Gastrocnemius medialis (tissue), 4 donors: ENCODE results near the gene ETFBKMT.
"Not testable (repeated sequence)": the region's sequence is repeated elsewhere in the genome, so short reads cannot be mapped to it uniquely, and the experiment has no call there.

Experiments
- CTCF ChIP-seq, 5 experiments: fragments of 450-650 bp in 3 of 5; fragments of 200-600 bp in 2 of 5; sonication (generic) in 2 of 5; IDR thresholded peaks in 4 of 5; conservative IDR thresholded peaks in 1 of 5; 1 replicate in 4 of 5; 2 replicates in 1 of 5; pipeline ENCODE4 v1.5.1; 2016 to 2019; ENCODE audit warnings: antibody characterized with exemption in 5 of 5, mild to moderate bottlenecking in 3 of 5, moderate library complexity in 3 of 5
- POLR2A ChIP-seq, 2 donors: fragments of 450-650 bp; IDR thresholded peaks; one replicate each; pipeline ENCODE4 v1.6.1; 2017; ENCODE audit warnings: antibody characterized with exemption in 2 of 2, mild to moderate bottlenecking in 2 of 2, moderate library complexity in 2 of 2

- TF ChIP-seq CTCF (IDR thresholded peaks at IDR 0.05 in 4 of 5, conservative IDR thresholded peaks at IDR 0.05 in 1 of 5); POLR2A (IDR thresholded peaks at IDR 0.05): not testable (repeated sequence)
Measured at GRCh38 chr12:31689921-31690320, 30.4 kb downstream of the ETFBKMT start.
